Pulmonary artery endothelial cell (primary cell): ENCODE measurements around the gene MAGEB5. TPM values are rescaled to one million over a fixed set of nuclear protein-coding genes. Genes with fewer than 3 reads are reported as not detected.
A peak's percentile ranks its signal among the peaks of the same experiment; 100 is the strongest.
"Not testable (repeated sequence)": the region's sequence is repeated elsewhere in the genome, so short reads cannot be mapped to it uniquely, and the experiment has no call there.

Experiments used
- DNase-seq: peaks from one replicate; pipeline ENCODE4 v3.0.0-alpha.2; 2011; ENCODE audit warnings: low read depth, low spot score
- total RNA-seq: library from RNA; depleted of rRNA; stranded (reverse); fragments of >200 nt; gene quantifications from 2 replicates; pipeline ENCODE4 v1.2.3, GENCODE V29; 2014

Gene MAGEB5
- total RNA-seq = not detected in 2 replicates

GRCh38 chrX:26215869-26216268 lies at the start of gene MAGEB5:
Gene MAGEB5 (plus strand): TSS chrX:26216169. CDS start chrX:26217302, 1,133 bp downstream.
- DNase-seq = no peak

GRCh38 chrX:26192204-26192603 lies 23.8 kb upstream of the MAGEB5 start, which contains the start of gene MAGEB6:
Gene MAGEB6 (plus strand): TSS chrX:26192440. CDS start chrX:26193847, 1,407 bp downstream.
- no peak for DNase-seq

DNA sequence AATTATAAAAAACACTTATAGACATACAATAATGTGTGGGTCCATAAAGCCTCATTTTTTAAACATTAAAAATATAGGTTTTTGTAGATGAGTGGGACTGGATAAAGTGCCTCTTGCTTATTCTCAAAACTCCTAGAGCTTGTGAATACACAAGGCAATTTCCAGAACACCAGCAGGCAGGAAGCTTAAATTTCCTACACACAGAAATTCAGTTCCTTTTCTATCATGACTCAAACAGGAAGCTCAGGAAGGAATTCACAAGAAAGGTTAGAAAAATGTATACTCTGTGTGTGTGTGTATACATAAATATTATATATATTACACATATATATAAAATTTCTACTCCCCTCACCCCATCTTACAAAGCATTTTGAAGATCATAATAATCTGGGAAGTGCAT lies 12.4 kb upstream of the MAGEB5 start:
- DNase-seq = peak; percentile 15

DNA sequence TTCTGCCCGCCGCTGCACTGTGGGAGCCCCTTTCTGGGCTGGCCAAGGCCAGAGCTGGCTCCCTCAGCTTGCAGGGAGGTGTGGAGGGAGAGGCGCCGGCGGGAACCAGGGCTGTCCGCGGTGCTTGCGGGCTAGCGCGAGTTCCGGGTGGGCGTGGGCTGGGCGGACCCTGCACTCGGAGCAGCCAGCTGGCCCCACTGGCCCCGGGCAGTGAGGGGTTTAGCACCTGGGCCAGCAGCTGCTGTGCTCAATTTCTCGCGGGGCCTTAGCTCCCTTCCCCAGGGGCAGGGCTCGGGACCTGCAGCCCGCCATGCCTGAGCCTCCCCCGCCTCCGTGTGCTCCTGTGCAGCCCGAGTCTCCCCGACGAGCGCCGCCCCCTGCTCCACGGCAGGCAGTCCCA lies 11.3 kb upstream of the MAGEB5 start:
- not testable (repeated sequence) for DNase-seq

DNA sequence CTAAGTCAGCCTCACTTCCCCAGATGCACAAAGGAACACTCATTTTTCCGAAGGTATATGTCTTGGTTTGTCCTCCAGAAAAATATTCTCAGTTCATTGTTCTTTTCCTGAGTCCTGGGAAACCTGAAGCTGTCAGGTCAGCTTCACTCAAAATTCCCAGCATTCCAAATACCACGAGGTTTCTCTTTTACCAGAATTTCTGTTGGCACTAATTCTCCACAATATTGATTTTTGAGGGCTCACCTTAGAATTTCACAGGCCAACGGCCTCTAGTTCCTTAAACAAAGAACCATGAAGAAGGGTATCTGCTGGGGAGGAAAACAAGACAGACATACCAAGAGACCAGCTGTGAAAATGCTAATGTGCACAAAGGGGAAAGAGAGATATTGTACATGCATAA lies 8.0 kb upstream of the MAGEB5 start:
- no peak for DNase-seq

DNA sequence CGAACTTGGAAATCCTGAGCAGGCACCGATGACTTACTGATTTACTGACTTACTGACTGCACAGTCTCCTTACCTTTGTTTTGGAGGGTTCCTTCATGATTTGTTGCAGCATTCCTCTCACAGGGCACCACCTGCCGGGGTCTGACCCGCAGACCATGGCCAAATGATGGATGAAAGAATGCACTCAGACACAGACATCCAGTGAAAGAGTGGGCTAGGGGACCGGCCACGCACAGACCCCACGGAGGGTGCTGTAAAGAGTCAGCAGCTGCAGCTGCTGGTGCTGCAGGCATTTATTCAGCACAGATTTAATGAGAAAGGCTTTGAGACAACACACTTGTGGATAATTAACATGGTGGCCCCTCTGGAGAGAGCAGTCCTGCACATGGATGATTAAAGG lies 3.4 kb downstream of the MAGEB5 start:
- DNase-seq = no peak

DNA sequence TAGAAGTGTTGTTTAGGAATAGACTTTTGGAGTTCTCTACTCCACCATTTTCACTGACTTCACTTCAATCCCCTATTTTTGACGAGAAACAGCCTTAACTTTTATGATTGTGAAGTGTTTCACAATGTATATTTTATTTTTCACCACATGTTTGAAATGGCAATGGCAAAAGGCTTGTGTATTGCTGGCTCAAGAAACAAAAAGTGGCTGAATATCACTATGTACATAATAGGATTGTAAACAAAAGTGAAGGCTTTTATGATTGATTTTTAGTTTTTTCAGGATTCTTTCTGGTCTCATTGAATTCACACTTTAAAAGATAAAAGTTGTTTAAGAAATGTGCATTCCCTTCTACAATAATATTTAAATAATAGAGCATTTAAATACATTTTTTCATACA lies 18.2 kb downstream of the MAGEB5 start:
- DNase-seq = no peak

- DNase-seq = no peak
Observed at GRCh38 chrX:26253526-26253925, 37.6 kb downstream of the MAGEB5 start.

DNA sequence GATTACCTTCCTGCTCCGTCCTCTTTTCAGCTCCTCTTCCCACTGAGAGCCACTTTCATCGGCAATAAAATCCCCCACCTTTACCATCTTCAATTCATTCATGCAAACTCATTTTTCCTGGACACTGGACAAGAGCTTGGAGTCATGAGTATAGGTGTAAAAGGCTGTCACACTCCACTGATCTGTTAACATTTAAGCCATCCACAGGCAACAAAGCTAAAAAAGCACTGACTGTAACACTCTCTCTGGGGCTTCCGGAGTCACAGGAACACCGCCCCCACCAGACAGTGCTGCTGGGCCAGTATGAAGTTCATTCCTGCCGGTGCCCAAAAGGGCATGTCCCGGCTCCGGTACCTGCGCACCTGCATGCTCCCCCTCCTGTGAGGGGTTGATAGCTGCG lies 38.5 kb downstream of the MAGEB5 start:
- DNase-seq = no peak

GRCh38 chrX:26262121-26262523 lies 46.2 kb downstream of the MAGEB5 start:
- DNase-seq = peak; percentile 90

Other genes starting within 250 kb of the MAGEB5 start
- gene MAGEB18, start 77.8 kb upstream of the MAGEB5 start, total RNA-seq = not detected in 2 replicates
- not detected in 2 replicates for gene MAGEB6B, start 55.6 kb upstream of the MAGEB5 start, total RNA-seq
- gene MAGEB6, start 23.7 kb upstream of the MAGEB5 start, total RNA-seq = not detected in 2 replicates